Naive thymus-derived CD4-positive, alpha-beta T cell (primary cell): Measurements from ENCODE around the gene C15orf40. TPM values are rescaled to one million over a fixed set of nuclear protein-coding genes. Genes with fewer than 3 reads are reported as not detected.

Experiments
- ATAC-seq: fragments of 150-1000 bp; cut with Tn5 transposase; 2 replicates; pipeline ENCODE4 v1.10.0; 2021; ENCODE audit warnings: mild to moderate bottlenecking, moderate library complexity
- CTCF ChIA-PET: fragments of 350-600 bp; sonication (Branson Sonifier 250); formaldehyde crosslinking; loops from one replicate; lab custom pipeline; 2021; ENCODE audit warnings: antibody characterized with exemption; lab: Charles Lee
- POLR2A ChIA-PET: fragments of 350-600 bp; sonication (Branson Sonifier 250); formaldehyde crosslinking; loops from one replicate; lab custom pipeline; 2021; ENCODE audit warnings: antibody characterized with exemption, inconsistent platforms; lab: Charles Lee
- DNase-seq, 9 donors: peaks; one replicate each; pipeline versions ENCODE4 v3.0.0 to v3.0.0-alpha.2; 2020 to 2022; ENCODE audit warnings: mixed read lengths in 1 of 9
- H3K27ac ChIP-seq: one replicate; pipeline ENCODE4 v1.7.0; 2013; ENCODE audit warnings: mild to moderate bottlenecking, low read depth, low read length, moderate library complexity
- H3K27me3 ChIP-seq, 2 donors: one replicate each; pipeline ENCODE4 v1.7.0; 2013; ENCODE audit warnings: low read length in 2 of 2, mild to moderate bottlenecking in 2 of 2, moderate library complexity in 2 of 2; ENCODE audit not compliant: control insufficient read depth in 2 of 2, insufficient read depth in 2 of 2
- H3K36me3 ChIP-seq, 3 experiments: 1 replicate in 2 of 3; 2 replicates in 1 of 3; pipeline ENCODE4 v1.7.0; 2013; ENCODE audit warnings: low read length in 3 of 3, mild to moderate bottlenecking in 3 of 3, moderate library complexity in 1 of 3; ENCODE audit not compliant: insufficient read depth in 3 of 3, control insufficient read depth in 2 of 3
- H3K4me1 ChIP-seq, 2 donors: one replicate each; pipeline ENCODE4 v1.7.0; 2013; ENCODE audit warnings: low read length in 2 of 2, mild to moderate bottlenecking in 2 of 2, moderate library complexity in 1 of 2; ENCODE audit not compliant: control insufficient read depth in 2 of 2, insufficient read depth in 2 of 2
- H3K4me3 ChIP-seq: 2 replicates; pipeline ENCODE4 v1.7.0; 2013; ENCODE audit warnings: mild to moderate bottlenecking, low read length
- H3K9me3 ChIP-seq, 3 experiments: 1 replicate in 2 of 3; 2 replicates in 1 of 3; pipeline ENCODE4 v1.7.0; 2013; ENCODE audit warnings: low read length in 3 of 3; ENCODE audit not compliant: control insufficient read depth in 2 of 3
- H3K27ac Mint-ChIP-seq, 9 donors: one replicate each; pipeline ENCODE4 v1.8.0; 2020 to 2022; ENCODE audit warnings: mixed read lengths in 9 of 9, mild to moderate bottlenecking in 8 of 9, moderate library complexity in 5 of 9, inconsistent platforms in 2 of 9
- H3K27me3 Mint-ChIP-seq, 5 donors: one replicate each; pipeline ENCODE4 v1.8.0; 2021 to 2022; ENCODE audit warnings: mixed read lengths in 5 of 5, mild to moderate bottlenecking in 1 of 5
- H3K36me3 Mint-ChIP-seq, 5 donors: one replicate each; pipeline ENCODE4 v1.8.0; 2020 to 2022; ENCODE audit warnings: mixed read lengths in 5 of 5, mild to moderate bottlenecking in 3 of 5, inconsistent platforms in 1 of 5
- H3K4me1 Mint-ChIP-seq, 7 donors: one replicate each; pipeline ENCODE4 v1.8.0; 2020 to 2022; ENCODE audit warnings: mixed read lengths in 7 of 7, mild to moderate bottlenecking in 3 of 7, inconsistent platforms in 1 of 7
- H3K4me3 Mint-ChIP-seq, 10 donors: one replicate each; pipeline ENCODE4 v1.8.0; 2020 to 2022; ENCODE audit warnings: mild to moderate bottlenecking in 10 of 10, mixed read lengths in 10 of 10, moderate library complexity in 6 of 10, inconsistent platforms in 2 of 10
- H3K9me3 Mint-ChIP-seq, 11 donors: one replicate each; pipeline ENCODE4 v1.8.0; 2020 to 2022; ENCODE audit warnings: mixed read lengths in 11 of 11, mild to moderate bottlenecking in 4 of 11, inconsistent platforms in 1 of 11, moderate library complexity in 1 of 11
- intact Hi-C, 2 donors: fragments of 100-400 bp; cut with micrococcal nuclease; formaldehyde crosslinking; loops; one replicate each; pipeline ENCODE4 v1.15.1; 2023
- polyA plus RNA-seq, 2 donors: library from polyadenylated mRNA; unstranded; fragments of 300-500 nt; fragmentation: Illumina TruSeq; gene quantifications; one replicate each; pipeline ENCODE4 v1.2.3, GENCODE V29; 2021
- total RNA-seq, 6 experiments: library from RNA in 5 of 6; stranded (reverse) in 5 of 6; gene quantifications; 1 replicate in 5 of 6; 2 replicates in 1 of 6; pipeline ENCODE4 v1.2.3 and lab custom pipeline; 2021 to 2026

Gene C15orf40
- total and polyA plus RNA-seq, 7 experiments from 2014 or later: 12.1 to 82.3 (median 40.5) TPM

DNA sequence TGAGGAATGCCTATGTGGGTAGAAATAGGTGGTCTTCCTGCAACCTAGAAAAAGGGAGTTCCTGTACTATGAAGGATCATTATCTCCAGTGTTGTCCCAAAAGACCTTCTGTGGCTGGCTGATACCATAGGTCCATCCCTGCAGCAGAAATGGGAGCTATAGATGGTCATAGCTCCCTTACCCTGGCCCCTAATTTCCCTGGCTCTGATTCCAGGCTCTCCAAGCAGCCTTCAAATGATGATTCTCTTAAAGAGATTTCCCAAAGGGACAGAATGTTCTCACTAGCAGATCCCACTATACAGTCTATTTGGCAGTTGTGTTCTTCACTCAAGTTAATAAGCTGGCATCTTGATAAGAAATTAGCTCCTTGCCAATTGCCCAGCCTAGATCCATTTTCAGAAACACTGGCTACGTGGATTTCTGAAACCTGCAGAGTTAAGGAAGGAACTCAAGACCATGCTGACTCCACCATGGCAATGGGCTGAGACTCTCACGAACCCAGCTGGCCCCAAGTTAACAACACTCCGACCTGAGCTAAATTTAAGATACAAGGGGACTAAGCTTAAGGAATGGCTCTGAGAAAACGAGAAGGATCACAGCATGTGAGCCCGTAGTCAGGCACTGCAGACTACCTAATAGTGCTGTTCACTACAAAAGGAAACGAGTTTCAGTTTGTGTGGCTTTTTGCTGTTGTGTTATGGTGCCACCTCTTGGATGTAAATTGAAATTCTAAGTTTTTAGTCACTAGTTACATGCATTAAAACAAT is 11.4 kb downstream of the C15orf40 start:
- no peaks in the 10 kb centered on the region for H3K27me3 Mint-ChIP-seq
- CTCF ChIA-PET: interaction anchor here (0.5 to 2.1 kb wide), 9 partner anchors 8 to 512 kb away, joined by 3 to 15 read pairs (median 4); partner anchors contain the start of gene C15orf40
- intact Hi-C loops: loop anchor here (1.0 to 10.0 kb wide), 9 partner anchors 151 to 555 kb away; partner anchors contain the start of genes CPEB1 (in 1 of the 2), FSD2 (in 1 of the 2), RPS17 (in 1 of the 2) and WHAMM (in 1 of the 2)

GRCh38 chr15:82999426-82999825 is 12.0 kb downstream of the C15orf40 start:
- POLR2A ChIA-PET: interaction anchor here (2.1 kb wide), 1 partner anchor 469 kb away, joined by 9 read pairs; no protein-coding TSS in a partner anchor
- Mint-ChIP-seq H3K36me3 (no peaks in the 10 kb centered on the region), H3K4me3 (peak overlapping the region in 1 of 10 donors; percentile 63), H3K9me3 (no peaks in the 10 kb centered on the region), H3K27me3 (no peaks in the 10 kb centered on the region), H3K27ac (peak overlapping the region in 7 of 9 donors; percentile 72 to 92 (median 89)), H3K4me1 (peaks cover 0 to 13% (median 9%) of the 10 kb centered on the region in 7 donors)
- Histone ChIP-seq H3K27ac (peak overlapping the region; percentile 62), H3K4me1 (peaks cover 3 to 5% of the 10 kb centered on the region in 2 donors), H3K27me3 (no peaks in the 10 kb centered on the region), H3K9me3 (no peaks in the 10 kb centered on the region), H3K36me3 (no peaks in the 10 kb centered on the region), H3K4me3 (no peak overlapping the region)
- DNase-seq (no peak), ATAC-seq (no peak)
- intact Hi-C loops: no loop called here
- CTCF ChIA-PET: interaction anchor here (0.7 to 2.1 kb wide), 4 partner anchors 14 to 472 kb away, joined by 4 to 15 read pairs (median 4); no protein-coding TSS in a partner anchor

More for the DNA sequence above, 11.4 kb downstream of the C15orf40 start:
- Mint-ChIP-seq H3K9me3 (no peaks in the 10 kb centered on the region), H3K4me3 (peak overlapping the region; percentile 59 to 87 (median 81)), H3K27ac (peak overlapping the region; percentile 44 to 92 (median 83)), H3K4me1 (peaks cover 0 to 13% (median 9%) of the 10 kb centered on the region in 7 donors), H3K36me3 (no peaks in the 10 kb centered on the region)
- ATAC-seq: peak; percentile 94
- peak overlapping the region; percentile 62 for H3K27ac ChIP-seq
- POLR2A ChIA-PET: interaction anchor here (0.9 to 2.1 kb wide), 2 partner anchors 14 to 470 kb away, joined by 3 to 9 read pairs; partner anchors contain the start of gene RAMAC
- H3K36me3 ChIP-seq: peaks cover 0 to 5% (median 0%) of the 10 kb centered on the region in 3 experiments
- DNase-seq: peak in 8 of 9 donors; percentile 13 to 68 (median 50)
- no peaks in the 10 kb centered on the region for H3K27me3 ChIP-seq
- peak overlapping the region; percentile 21 for H3K4me3 ChIP-seq
- H3K4me1 ChIP-seq: peaks cover 3 to 5% of the 10 kb centered on the region in 2 donors
- no peaks in the 10 kb centered on the region for H3K9me3 ChIP-seq

GRCh38 chr15:82995938-82996337 is 15.5 kb downstream of the C15orf40 start:
- Mint-ChIP-seq H3K27me3 (no peaks in the 10 kb centered on the region), H3K4me1 (peaks cover 0 to 13% (median 10%) of the 10 kb centered on the region in 7 donors), H3K4me3 (no peak overlapping the region), H3K27ac (peak overlapping the region in 2 of 9 donors; percentile 22 to 65), H3K36me3 (peaks cover 0 to 4% (median 4%) of the 10 kb centered on the region in 5 donors), H3K9me3 (no peaks in the 10 kb centered on the region)
- POLR2A ChIA-PET: interaction anchor here (2.2 kb wide), 1 partner anchor 10 kb away, joined by 7 read pairs; the partner anchor contains the start of gene RAMAC
- ATAC-seq (no peak), DNase-seq (no peak)
- no peaks in the 10 kb centered on the region for H3K27me3 ChIP-seq
- H3K36me3 ChIP-seq: no peaks in the 10 kb centered on the region
- no peak overlapping the region for H3K4me3 ChIP-seq
- CTCF ChIA-PET: no interaction called here
- intact Hi-C loops: no loop called here
- no peaks in the 10 kb centered on the region for H3K9me3 ChIP-seq
- H3K27ac ChIP-seq: no peak overlapping the region
- peaks cover 3 to 5% of the 10 kb centered on the region in 2 donors for H3K4me1 ChIP-seq

GRCh38 chr15:82995076-82995475 is 16.4 kb downstream of the C15orf40 start:
- intact Hi-C loops: no loop called here
- Histone ChIP-seq H3K27ac (no peak overlapping the region), H3K9me3 (no peaks in the 10 kb centered on the region), H3K27me3 (no peaks in the 10 kb centered on the region), H3K4me1 (peaks cover 1 to 4% of the 10 kb centered on the region in 2 donors), H3K4me3 (no peak overlapping the region), H3K36me3 (peaks cover 0 to 3% (median 0%) of the 10 kb centered on the region in 3 experiments)
- H3K9me3 Mint-ChIP-seq: no peaks in the 10 kb centered on the region
- no peak for DNase-seq
- POLR2A ChIA-PET: interaction anchor here (2.2 kb wide), 1 partner anchor 9 kb away, joined by 7 read pairs; the partner anchor contains the start of gene RAMAC
- H3K36me3 Mint-ChIP-seq: peaks cover 0 to 9% (median 8%) of the 10 kb centered on the region in 5 donors
- no peak overlapping the region for H3K27ac Mint-ChIP-seq
- CTCF ChIA-PET: no interaction called here
- no peak for ATAC-seq
- H3K27me3 Mint-ChIP-seq: no peaks in the 10 kb centered on the region
- H3K4me1 Mint-ChIP-seq: peaks cover 0 to 11% (median 7%) of the 10 kb centered on the region in 7 donors
- no peak overlapping the region for H3K4me3 Mint-ChIP-seq

DNA sequence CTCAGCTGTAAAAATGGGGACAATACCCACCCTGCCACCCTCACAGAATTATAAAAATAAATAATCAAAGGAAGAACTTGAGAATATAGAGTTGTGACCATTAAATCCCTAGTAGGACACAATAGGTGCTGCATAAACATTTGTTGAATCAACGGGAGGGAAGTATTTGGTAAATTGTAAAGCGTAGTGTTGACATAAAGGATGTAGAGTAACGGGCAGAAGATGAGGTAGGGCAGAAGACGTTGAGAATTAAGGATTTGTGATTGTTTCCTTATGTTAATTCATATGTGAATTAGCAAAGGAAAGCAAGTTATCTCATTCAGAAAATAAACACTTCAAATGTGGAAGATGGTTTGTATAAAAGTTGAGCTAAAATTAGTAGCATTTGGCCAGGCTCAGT is 18.3 kb downstream of the C15orf40 start:
- Mint-ChIP-seq H3K9me3 (no peaks in the 10 kb centered on the region), H3K36me3 (peaks cover 0 to 18% (median 11%) of the 10 kb centered on the region in 5 donors), H3K27me3 (no peaks in the 10 kb centered on the region), H3K27ac (no peak overlapping the region), H3K4me1 (peaks cover 0 to 10% (median 8%) of the 10 kb centered on the region in 7 donors), H3K4me3 (no peak overlapping the region)
- H3K4me3 ChIP-seq: no peak overlapping the region
- POLR2A ChIA-PET: no interaction called here
- H3K27ac ChIP-seq: no peak overlapping the region
- H3K36me3 ChIP-seq: peaks cover 0 to 6% (median 3%) of the 10 kb centered on the region in 3 experiments
- no peak for DNase-seq
- ATAC-seq: no peak
- H3K9me3 ChIP-seq: no peaks in the 10 kb centered on the region
- H3K4me1 ChIP-seq: no peaks in the 10 kb centered on the region
- CTCF ChIA-PET: no interaction called here
- intact Hi-C loops: loop anchor here in 1 of 2 donors (5.0 kb wide), 1 partner anchor 436 kb away; no protein-coding TSS in a partner anchor
- no peaks in the 10 kb centered on the region for H3K27me3 ChIP-seq

- intact Hi-C loops: loop anchor here in 1 of 2 donors (5.0 kb wide), 1 partner anchor 435 kb away; no protein-coding TSS in a partner anchor
- Mint-ChIP-seq H3K4me3 (no peak overlapping the region), H3K27ac (no peak overlapping the region)
Observed at GRCh38 chr15:82992436-82992998, 18.9 kb downstream of the C15orf40 start.

More at GRCh38 chr15:82992436-82992998, 18.9 kb downstream of the C15orf40 start:
- H3K27me3 Mint-ChIP-seq: no peaks in the 10 kb centered on the region
- no peaks in the 10 kb centered on the region for H3K9me3 Mint-ChIP-seq
- no peaks in the 10 kb centered on the region for H3K9me3 ChIP-seq
- no peak overlapping the region for H3K4me3 ChIP-seq
- peaks cover 0 to 18% (median 13%) of the 10 kb centered on the region in 5 donors for H3K36me3 Mint-ChIP-seq
- CTCF ChIA-PET: interaction anchor here (0.7 kb wide), 1 partner anchor 8 kb away, joined by 3 read pairs; no protein-coding TSS in a partner anchor
- peaks cover under 1 to 1% of the 10 kb centered on the region in 2 donors for H3K4me1 ChIP-seq
- peaks cover 0 to 6% (median 3%) of the 10 kb centered on the region in 3 experiments for H3K36me3 ChIP-seq
- DNase-seq (no peak), ATAC-seq (no peak)
- no peaks in the 10 kb centered on the region for H3K27me3 ChIP-seq
- no peak overlapping the region for H3K27ac ChIP-seq
- H3K4me1 Mint-ChIP-seq: peaks cover 2 to 11% (median 9%) of the 10 kb centered on the region in 7 donors
- POLR2A ChIA-PET: interaction anchor here (0.6 kb wide), 1 partner anchor 452 kb away, joined by 3 read pairs; no protein-coding TSS in a partner anchor
